Posterior cingulate gyrus (tissue), 11 donors: Measurements from ENCODE around the gene SNTG2.

ENCODE experiments used
- DNase-seq, 10 donors: peaks; one replicate each; pipeline versions ENCODE4 v3.0.0 to v3.0.0-alpha.2; 2020 to 2021; ENCODE audit warnings: mixed read lengths in 3 of 10
- intact Hi-C: fragments of 100-400 bp; cut with DNase I; formaldehyde crosslinking; loops from one replicate; pipeline ENCODE4 v1.15.1; 2023

Gene SNTG2

GRCh38 chr2:1251520-1251919 is 300.9 kb downstream of the SNTG2 start:
- no peak for DNase-seq
- intact Hi-C loops = no loop called here

DNA sequence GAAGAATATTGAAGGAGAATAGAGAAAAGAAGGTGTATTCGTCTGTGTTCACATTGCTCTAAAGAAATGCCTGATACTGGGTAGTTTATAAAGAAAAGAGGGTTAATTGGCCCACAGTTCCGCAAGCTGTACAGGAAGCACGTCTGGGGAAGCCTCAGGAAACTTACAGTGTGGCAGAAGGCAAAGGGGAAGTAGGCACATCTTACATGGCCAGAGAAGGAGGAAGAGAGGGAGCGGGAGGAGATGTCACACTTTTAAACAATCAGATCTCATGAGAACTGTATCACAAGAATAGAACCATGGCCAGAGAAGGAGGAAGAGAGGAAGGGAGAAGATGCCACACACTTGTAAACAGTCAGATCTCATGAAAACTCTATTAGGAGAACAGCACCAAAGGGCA is 303.0 kb downstream of the SNTG2 start:
- no peak for DNase-seq
- intact Hi-C loops = no loop called here

DNA sequence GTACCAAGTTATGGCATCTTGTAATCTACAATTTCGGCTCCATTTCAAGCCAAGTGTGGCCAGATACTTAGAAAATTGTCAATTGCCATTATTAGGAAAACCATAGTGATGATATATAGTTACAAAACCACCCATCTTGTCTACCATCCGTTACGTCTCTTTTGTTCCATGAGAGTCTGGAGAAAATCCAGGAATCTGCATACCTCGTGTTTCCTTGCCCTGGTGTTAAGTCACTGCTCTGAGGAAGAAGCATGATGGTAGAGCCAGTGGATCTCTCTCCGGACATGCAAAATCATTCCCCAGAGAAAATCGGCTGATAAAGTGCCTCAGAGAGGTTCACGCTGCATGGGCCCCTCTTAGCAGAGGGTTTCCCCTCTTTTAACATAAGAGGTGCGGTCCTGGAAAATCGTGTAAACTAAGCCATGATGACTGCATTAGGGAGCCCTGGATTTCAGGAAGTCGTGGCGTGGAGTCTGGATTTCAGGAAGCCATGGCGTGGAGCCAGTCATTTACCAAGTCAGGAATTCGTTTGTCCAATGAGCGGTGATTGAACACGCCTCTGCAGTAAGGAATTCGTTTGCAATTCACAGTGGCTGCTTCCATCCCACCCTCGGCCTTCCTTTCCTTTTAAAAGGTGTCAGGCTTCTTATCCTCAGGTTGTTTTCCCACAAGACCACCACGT is 304.2 kb downstream of the SNTG2 start:
- no peak for DNase-seq
- intact Hi-C loops = no loop called here

- no peak for DNase-seq
- intact Hi-C loops = no loop called here
These were observed 306.1 kb downstream of the SNTG2 start for GRCh38 chr2:1256632-1257324.

DNA sequence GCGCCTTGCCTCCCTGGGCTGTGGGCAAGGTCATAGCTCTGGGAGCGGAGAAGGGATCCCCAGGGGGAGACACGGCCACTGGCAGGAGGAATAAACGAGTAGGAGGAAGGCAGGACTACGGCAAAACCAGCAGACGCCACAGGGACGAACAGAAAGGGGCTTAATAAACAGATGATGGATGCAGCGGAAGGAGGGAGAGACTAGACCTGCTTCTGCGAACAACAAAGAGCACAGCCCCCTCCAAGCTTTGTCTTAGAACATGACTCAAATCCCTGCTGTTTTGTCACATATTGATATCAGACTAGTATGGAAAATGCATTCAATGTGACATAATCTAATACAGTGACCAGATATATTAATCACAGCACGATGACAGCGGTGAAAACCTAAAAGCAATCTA is 306.7 kb downstream of the SNTG2 start:
- intact Hi-C loops = no loop called here
- no peak for DNase-seq

GRCh38 chr2:1259746-1260145 is 309.1 kb downstream of the SNTG2 start:
- intact Hi-C loops = no loop called here
- DNase-seq = no peak

DNA sequence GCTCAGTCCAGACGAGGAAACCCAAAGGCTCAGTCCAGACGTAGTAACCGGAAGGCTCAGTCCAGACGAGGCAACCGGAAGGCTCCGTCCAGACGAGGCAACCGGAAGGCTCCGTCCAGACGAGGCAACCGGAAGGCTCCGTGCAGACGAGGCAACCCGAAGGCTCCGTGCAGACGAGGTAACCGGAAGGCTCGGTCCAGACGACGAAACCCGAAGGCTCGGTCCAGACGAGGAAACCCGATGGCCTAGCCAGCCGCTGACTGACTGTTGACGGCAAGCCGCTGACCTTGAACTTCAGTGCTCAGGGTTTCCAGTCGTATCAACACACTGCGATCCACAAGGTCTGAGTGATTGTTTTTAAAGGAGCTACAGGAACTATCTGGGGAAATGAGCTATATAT is 312.0 kb downstream of the SNTG2 start:
- no peak for DNase-seq
- intact Hi-C loops = no loop called here

DNA sequence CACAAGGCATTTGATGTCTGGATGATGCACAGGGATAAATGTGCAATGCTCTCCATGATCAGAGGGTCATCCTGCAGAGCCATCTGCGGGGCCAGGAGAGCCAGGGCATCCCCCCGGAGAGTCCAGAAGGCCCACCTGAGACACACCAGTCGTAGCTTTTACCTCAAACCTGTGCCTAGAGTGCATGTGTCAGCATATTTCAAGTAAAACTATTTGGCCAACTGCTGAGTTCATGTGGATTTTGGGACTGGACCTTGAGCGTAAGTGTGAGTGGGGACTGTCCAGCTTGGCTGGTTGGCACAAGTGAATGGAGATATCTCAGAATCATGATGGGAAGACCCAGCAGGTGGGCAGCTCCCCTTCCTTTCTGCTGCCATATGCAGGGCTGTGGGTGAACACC is 314.8 kb downstream of the SNTG2 start:
- DNase-seq = no peak
- intact Hi-C loops = no loop called here

DNA sequence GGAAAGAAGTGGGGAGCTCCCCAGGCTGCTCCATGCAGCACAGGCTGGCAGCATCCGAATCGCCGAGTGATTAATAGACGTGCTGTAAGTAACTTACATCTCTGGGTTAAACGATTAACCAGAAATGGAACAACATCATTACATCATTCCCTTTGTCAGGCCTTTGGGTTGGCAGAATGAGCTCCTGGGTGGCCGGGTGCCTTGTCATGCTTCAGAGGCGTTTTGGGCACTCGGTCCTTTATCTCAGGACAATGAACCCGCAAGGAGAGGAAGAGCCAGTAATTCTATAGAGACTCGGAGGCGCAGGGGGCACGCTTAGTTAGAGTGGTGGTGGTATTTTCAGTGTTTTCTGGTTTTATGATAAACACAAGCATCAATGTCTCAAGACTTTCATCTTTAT is 315.7 kb downstream of the SNTG2 start:
- intact Hi-C loops = no loop called here

DNA sequence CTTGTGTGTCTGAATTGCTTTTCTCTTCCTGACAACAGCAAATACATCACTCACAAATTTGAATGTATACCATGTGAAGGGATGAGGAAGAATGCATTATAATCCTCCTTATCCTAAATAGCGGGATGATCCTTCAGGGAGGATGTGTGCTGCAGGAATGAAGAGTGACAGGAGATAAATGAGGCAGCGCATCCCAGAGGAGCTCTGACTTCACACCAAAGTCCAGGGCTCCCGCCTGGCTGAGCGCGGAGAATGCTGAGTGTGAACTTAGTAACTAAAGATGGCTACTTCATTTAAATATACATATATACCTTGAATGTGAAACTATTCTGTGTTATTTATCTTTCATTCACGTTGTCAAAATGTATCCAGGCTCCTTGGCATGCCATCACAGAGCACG is 317.4 kb downstream of the SNTG2 start:
- DNase-seq = no peak
- intact Hi-C loops = no loop called here

More for the DNA sequence above, 315.7 kb downstream of the SNTG2 start:
- DNase-seq = no peak

DNA sequence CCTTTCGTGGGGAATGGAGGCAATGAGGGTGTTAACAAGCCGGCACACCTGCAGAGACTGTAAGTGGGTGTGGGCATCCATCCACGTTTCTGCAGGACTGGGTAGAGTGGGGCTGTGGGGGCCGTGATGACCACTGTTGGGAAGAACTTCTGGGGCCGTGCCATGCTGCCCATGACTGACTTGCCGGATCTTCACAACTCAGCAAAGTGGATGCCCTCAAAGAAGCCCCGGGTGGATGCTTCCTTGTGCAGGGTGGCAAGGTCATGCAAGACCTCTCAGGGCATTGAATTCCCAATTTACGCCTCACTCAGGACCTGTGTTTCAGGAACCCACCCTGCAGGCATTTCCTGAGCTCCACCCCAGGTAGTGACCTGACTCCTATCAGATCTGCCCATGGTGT is 319.2 kb downstream of the SNTG2 start:
- DNase-seq = no peak
- intact Hi-C loops = no loop called here

GRCh38 chr2:1272835-1273234 is 322.2 kb downstream of the SNTG2 start:
- intact Hi-C loops = no loop called here
- no peak for DNase-seq

GRCh38 chr2:1277634-1278033 is 327.0 kb downstream of the SNTG2 start:
- DNase-seq = peak in 1 of 10 donors; percentile 68
- intact Hi-C loops = no loop called here

- no peak for DNase-seq
- intact Hi-C loops = no loop called here
These were observed 327.5 kb downstream of the SNTG2 start for GRCh38 chr2:1278125-1278524.

GRCh38 chr2:1278861-1279260 is 328.2 kb downstream of the SNTG2 start:
- DNase-seq = no peak
- intact Hi-C loops = no loop called here

GRCh38 chr2:1282552-1282951 is 331.9 kb downstream of the SNTG2 start:
- DNase-seq = peak in 3 of 10 donors; percentile 34 to 81 (median 71)
- intact Hi-C loops = no loop called here

GRCh38 chr2:1283020-1283801 is 332.6 kb downstream of the SNTG2 start:
- intact Hi-C loops = no loop called here
- DNase-seq = peak in 2 of 10 donors; percentile 61 to 83

- peak in 1 of 10 donors; percentile 73 for DNase-seq
- intact Hi-C loops = no loop called here
These were observed 333.2 kb downstream of the SNTG2 start for GRCh38 chr2:1283871-1284270.

GRCh38 chr2:1286929-1287328 is 336.3 kb downstream of the SNTG2 start:
- intact Hi-C loops = no loop called here
- no peak for DNase-seq

DNA sequence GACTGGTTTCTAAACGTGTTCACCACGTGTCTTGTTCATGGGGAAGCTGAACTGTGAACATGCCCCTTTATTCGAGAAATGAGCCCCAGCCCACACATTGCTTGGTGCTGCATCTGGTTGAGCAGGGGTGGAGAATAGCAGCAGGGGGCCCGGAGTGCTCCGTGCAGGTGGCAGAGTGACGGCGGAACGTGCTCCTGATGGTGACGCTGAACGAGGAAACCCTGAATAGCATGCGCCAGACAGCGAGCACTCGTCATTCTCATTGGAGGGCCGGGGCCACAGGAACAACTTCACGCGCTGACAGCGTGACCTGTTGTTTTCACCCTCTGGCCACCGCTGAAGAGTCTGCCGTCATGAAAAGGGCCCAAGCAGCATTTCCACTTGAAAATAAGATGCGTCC is 336.8 kb downstream of the SNTG2 start:
- intact Hi-C loops = no loop called here
- peak in 1 of 10 donors; percentile 75 for DNase-seq

DNA sequence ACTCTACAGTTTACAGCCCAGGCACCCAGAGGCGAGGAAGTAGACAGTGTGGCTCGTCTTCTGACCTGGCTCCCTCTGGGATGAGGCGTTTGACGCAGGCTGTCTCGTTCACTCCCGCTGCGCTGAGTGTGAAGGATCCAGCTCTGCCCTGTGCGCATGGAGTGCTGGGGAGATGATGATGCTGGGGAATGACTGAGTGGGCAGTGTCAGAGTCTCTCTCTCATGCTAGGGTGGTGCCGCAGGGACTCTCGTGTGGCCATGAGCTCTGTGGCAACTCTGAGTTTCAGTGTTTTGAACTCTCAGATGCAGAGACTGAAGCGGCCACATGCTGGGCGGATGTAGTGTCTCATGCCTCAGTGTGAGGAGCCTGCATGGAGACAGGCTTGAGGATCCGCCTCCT is 344.3 kb downstream of the SNTG2 start:
- intact Hi-C loops = no loop called here
- DNase-seq = no peak

DNA sequence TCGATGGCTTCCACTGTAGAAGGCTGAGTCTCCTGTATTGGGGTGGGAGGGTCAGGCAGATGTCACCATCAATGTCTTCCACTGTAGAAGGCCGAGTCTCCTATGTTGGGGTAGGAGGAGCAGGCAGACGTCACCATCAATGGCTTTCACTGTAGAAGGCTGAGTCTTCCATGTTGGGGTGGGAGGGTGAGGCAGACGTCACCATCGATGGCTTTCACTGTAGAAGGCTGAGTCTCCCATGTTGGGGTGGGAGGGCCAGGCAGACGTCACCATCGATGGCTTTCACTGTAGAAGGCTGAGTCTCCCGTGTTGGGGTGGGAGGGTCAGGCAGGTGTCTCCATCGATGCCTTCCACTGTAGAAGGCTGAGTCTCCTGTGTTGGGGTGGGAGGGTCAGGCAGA is 345.1 kb downstream of the SNTG2 start:
- intact Hi-C loops = no loop called here
- no peak for DNase-seq
